Hematopoietic multipotent progenitor cell treated with erythropoietin and hydrocortisone succinate and interleukin-3 and kit ligand, for 6 days (in vitro differentiated cells): ENCODE results near the gene HOXB6.

Experiments
- DNase-seq: peaks from one replicate; pipeline ENCODE4 v3.0.0-alpha.2; 2015

The HOXB6 gene

DNA sequence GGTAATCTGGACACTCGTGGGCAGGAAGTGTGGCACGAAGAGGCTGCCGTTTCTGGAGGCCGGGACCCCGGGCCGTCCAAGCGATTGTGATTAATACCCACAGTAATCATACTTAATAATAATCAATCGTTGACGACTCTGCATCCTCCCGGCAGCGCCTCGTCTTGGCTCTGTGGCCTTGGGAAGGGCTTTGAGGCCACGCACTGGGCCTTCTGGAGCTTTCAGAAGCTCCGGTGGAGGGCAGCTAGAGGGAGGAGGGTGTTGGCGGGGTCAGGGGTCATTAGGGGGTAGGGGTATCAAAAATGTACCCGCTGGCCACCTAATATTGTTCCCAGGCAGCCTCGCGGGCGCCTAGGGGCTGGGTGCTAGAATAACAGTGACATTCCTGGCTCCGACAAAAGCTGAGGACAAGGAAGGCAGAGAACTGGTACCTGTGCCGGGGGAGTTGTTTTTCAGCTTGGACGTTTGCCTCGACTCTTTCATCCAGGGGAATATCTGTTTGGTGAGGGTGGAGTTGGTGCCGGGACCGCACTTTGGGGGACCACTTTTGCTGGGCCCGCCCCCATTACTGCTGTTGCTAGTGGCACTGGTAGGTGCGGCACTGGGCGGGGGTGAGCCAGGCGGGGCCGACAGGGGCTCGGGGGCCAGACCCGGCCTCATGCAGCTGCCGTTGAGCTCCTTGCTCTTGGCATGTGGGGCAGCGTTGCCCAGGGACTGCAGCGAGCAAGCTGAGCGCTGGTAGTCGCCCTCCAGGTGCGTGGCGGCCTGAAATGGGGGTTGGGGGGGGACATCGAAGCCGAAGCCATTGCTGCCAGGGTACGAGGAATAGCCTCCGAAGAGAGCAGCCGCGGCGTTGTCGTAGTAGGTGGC lies 53.0 kb downstream of the HOXB6 start:
- DNase-seq: no peak

DNA sequence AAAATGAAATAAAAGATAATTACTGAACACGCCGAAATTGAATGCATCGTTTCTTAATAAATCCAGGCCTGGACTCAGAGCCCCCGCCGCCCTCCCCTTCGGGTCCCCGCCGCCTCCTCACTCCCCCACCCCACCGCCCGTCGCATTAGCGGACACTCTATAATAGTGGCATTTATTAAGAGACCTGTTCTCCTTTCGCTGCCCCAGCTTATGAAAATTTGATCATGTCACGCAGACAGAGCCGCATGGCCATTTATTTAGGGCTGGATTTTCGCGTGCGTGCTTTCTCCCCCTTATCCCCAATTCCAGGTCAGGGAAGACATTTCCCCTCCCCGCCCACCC lies 53.6 kb downstream of the HOXB6 start:
- no peak for DNase-seq

DNA sequence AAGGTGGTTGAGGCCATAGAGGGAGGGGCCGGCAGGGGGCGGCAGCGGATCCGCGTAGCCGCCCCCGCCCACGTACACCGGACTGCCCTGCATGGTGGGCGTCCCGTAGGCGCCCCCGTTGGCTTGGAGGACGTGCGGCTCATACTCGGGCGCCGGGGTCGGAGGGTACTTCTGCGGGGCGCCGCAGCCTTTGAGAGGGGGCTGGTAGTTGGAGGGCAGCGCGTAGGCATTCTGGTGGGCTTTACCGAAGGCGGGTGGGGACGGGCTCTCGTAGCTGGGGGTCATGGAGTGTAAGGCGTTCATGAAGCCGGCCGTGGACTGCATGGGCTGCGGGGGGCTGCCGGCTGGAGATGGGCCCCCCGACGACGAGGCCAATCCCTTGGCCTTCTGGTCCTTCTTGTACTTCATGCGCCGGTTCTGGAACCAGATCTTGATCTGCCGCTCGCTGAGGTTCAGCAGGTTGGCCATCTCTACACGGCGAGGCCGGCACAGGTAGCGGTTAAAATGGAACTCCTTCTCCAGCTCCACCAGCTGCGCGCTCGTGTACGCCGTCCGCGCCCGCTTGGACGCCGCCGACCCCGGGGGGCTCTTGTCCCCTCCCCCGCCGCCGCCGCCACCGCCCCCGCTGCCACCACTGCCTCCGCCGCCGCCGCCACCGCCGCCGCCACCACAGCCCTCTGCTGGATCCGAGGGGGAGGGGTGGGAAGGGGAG lies 54.1 kb downstream of the HOXB6 start:
- no peak for DNase-seq

DNA sequence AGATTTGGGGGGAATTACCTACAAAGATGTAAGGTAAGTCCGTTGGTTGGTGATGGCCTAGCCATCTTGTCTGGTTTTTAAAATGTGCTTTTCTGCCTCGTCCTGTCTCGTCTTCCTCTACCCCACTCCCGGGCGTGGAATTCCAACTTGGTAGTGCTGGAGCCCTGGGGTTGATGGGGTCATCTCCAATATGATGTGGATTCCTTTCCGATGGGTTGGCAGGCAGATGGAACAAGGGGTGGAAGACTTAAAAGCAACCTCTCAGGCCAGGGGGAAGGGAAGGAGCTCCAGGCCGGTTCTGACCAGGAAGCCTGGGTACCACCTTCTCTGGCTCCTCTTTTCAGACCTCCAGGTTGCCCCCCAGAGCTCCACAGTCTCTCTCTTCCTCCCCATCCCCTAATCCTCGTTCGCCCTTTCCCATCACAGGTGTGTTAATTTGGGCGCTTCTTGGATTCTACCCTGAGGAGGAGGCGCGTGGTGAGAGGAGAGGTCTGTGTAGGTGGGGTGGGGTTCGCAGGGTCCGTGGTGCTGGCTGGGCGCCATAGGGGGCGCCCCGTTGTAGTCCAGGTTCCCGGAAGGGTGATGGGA lies 54.8 kb downstream of the HOXB6 start:
- DNase-seq: no peak

DNA sequence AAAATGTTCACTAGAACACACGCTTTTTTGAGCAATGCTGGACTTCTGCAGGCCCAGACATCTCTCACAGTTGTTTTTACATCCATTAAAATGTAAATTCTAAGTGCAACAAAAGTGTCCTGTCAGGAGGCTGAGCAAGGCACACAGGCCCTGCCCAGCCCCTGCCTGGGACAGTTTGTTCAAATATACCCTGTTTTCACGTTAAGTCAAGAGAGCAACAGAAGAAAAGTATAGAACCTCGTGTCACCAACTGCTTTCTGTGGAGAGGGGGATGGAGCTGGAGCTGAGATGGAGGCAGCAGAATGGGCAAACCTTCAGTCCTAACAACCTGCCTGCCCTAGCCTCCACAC lies 55.5 kb downstream of the HOXB6 start:
- DNase-seq: no peak

DNA sequence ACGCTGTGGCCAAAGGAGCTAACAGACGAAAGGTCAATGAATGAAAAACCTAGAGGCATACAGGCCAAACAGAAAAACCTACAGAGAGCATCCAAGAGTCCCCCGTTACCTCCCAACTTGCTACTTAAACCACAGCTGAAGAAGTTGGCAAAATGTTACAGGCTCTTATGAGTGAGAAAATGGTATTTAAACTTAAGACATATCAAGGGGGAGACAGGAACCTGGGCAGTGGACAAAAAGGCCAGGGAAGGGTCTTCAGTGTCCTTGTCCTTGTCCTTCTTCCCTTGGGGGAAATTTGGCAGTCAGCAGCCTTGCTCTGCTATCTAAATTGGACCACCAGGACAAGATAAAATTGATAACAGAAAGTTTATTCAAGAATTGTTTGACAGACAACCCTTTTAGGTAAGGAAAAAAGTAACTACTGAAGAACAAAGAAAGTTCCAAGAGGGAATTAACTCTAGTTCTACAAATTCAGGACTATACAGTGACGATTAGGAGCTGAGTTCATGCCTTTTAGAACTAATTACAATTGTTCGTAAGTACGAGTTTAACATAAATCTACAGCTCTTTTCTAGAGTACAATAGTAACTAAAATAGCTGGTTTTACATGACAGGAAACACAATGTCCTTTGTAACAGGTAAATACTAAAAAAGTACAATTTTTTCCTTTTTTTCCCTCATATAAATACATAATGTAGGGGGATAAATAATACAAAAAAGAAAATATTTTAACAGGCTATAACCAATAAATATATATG lies 56.1 kb downstream of the HOXB6 start:
- no peak for DNase-seq

DNA sequence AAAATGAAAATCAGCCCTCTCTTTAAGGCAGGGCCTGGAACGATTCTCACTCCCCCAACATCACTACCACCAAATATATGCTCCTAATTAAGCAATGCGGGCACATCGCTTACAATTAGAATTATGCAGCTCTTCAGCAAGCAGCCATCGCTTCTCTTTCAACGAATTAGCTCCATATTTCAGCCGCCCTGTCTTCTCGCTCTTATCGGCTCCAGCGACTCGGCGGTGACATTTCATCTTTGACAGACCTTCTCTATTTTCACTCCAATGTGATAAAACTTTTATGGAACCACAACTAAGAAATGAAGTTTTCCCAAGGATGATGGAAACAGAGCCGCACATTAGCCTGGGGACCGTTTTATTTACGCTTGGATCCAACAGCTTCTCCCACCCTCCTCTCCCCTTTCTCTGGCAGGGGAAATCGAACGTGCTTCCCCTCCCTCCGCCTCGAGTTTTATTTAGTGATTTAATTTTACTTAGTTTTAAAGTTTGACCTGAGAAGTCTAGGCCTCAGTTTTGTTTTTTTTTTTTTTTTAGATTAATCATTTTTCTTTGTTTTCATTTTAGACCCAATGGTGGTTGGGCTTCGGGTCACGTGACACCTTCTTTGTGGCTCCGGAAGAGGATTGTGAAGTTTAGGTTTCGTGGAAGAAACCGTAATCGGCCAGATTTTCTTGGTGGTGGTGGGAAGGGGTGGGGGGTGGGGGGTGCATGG lies 56.8 kb downstream of the HOXB6 start:
- DNase-seq: peak; percentile 87

DNA sequence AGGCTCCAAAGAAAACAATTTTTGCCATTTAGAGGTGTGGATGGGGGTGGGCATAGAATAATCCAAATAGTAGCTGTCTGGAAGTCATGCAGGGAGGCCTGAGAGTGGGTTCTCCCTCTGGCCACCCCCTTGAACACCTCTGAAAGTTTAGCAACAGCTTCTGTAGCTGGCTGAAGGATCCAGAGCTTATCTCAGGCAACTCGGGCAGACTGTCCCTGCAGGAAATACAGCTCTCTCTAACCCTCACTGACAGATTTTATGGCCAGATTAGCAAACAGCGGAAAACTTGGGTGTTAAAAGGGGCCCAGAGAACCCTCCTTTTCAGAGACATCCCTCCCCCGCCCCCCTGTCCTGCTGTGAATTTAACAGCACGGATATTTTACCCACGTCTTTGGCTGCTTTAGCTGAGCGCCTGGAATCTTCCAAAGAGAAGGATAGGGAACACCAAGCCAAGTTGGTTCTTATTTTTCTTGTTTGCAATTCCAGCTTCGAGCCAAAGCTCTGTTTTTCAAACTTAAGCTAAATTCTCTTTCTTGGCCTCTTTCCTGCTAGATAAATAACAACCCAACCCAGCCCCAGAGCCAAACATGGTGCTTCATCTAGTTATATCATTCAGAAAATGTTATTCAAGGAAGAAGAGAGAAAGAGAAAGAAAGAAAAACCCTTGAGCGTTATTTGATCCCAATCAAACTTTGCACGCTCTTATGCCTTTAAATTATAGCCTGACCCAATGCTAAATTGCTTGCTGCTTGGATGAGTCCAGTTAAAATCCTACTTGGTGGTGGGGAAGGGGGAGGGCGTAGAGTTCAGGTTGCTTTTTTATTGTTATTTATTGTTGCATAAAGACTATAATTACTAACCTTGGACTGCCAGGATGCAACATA lies 57.6 kb downstream of the HOXB6 start:
- DNase-seq: peak; percentile 96

DNA sequence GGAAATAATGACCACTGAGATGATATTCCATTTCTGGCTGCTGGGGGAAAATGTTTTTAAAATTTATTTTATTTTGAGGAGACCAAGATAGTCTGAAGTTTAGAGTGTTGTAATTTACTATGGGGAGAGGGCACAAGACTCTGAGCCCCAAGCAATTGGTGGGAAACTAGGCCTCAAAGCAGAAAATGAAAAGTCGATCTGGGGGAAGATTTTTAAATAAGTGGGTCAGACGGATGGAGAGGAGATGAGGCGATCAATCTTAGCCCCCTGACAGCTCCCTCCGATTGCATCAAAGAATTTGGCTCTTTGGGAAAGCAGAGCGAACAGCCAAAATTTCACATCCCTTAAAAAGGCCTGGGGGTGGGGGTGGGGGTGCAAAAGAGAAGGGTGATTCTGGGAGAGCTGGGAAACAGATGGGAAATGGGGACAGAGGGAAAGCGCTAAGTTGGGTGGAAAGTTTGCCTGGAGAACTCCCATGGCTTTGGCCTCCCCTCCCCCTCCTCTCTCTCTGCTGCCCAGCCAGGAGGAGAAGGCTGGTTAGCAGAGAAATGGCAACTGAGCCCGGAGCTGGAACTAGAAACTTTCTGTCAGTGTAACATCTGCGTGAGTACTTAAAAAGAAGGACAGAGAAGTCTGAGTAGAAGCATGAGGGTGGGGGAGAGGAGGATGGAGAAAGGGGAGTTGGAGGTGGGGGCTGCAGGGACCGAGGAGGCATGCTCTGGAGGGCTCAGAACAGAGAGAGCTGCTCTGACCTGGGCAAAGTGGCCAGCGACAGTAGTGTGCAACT lies 58.5 kb downstream of the HOXB6 start:
- peak; percentile 56 for DNase-seq
